HG02938 (cell line): ENCODE measurements around the gene MT1A.
A peak's percentile ranks its signal among the peaks of the same experiment; 100 is the strongest.

ENCODE experiments used
- ATAC-seq: cut with Tn5 transposase; IDR thresholded peaks from one replicate; pipeline ENCODE4 v1.9.1; 2021; ENCODE audit warnings: mild to moderate bottlenecking, moderate library complexity; ENCODE audit not compliant: unreplicated experiment

The MT1A gene

DNA sequence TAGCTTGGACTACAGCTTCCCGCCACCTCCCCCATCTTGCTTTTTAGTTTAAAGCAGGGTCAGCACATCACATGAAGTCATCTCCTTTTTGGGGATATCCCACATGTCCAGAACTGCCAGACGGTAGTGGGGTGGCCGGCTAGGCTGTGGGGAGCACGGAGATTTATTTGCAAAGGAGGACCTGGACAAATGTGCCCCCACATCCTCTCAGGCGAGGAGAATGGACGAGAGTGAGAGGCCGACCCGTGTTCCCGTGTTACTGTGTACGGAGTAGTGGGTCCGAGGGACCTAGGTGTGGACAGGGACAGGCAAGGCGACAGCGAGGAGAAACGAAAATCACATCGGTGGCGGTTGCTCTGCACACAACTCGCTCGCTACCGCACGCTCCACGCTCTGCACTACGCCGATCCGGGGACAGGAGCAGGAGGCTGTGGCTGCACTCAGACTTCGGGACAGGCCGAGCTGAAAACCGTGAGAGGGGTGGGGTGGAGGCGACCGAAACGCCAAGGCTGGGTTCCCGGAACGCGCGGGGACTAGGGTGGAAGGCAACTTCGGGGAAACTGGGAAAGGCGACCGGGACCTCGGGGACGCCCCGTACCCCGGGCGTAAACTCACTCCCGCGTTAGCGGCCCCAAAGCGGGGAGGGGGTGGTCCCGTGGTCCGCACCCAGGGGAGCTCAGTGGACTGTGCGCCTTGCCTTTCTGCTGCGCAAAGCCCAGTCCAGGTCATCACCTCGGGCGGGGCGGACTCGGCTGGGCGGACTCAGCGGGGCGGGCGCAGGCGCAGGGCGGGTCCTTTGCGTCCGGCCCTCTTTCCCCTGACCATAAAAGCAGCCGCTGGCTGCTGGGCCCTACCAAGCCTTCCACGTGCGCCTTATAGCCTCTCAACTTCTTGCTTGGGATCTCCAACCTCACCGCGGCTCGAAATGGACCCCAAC, at the start of gene MT1A:
Gene MT1A, plus strand, starts transcription at position 853 of the 937 bp plus-strand sequence. Its CDS starts 73 bp downstream, at position 926.
- no peak for ATAC-seq

DNA sequence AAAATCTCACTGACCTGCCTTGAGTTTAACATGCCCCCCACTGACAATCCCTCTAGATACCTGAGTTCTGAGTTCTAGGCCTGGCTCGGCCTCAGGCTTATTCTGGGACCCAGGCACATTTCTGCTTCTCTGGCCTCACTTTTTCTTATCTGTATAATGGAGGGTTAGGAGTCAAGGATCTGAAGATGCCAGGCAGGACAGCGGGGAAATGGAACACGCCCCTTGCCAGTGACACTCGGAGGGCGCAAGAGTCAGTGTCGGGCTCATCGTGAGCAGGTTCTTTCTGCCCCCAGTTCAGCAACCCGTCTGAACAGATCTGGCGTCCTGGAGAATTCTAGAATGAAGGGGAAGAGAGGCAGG, 49.7 kb upstream of the MT1A start:
- ATAC-seq = no peak

DNA sequence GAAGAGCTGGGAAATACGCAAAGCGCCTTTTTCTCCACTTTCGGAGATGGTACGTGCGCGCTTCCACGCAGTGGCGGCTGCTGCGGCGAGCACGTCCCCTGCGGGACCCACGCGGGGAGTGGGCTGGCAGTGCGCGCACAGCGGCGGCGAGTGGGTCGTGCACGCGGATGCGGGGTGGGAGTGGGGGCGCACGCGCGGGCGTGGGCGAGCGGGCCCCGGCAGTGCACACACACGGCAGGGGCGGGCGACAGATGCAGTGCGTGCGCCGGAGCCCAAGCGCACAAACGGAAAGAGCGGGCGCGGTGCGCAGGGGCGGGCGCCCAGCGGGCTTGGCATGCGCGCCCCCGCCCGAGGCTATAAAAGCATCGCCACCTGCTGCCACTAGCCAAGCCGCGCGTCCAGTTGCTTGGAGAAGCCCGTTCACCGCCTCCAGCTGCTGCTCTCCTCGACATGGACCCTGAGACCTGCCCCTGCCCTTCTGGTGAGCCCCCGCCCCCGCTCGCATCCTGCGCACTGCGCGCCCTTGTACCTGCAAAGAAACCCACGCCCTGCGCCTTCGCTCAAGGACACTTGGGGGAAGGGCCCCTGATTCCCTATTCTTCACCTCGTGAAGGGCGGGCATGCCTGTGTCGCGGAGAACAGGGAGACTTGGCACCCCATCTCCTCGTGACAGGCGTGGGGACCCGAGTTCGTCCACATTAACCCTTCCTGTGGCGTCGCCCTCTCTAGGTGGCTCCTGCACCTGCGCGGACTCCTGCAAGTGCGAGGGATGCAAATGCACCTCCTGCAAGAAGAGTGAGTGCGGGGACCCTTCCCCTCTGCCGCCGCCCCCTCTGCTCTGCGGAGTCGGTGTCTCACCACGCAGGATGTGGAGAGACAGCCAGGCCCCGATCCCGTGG, 49.1 kb upstream of the MT1A start, which contains the start of gene MT3:
Gene MT3, plus strand, starts transcription at position 388 of the 899 bp plus-strand sequence. Its CDS starts 63 bp downstream, at position 451.
- ATAC-seq = no peak

DNA sequence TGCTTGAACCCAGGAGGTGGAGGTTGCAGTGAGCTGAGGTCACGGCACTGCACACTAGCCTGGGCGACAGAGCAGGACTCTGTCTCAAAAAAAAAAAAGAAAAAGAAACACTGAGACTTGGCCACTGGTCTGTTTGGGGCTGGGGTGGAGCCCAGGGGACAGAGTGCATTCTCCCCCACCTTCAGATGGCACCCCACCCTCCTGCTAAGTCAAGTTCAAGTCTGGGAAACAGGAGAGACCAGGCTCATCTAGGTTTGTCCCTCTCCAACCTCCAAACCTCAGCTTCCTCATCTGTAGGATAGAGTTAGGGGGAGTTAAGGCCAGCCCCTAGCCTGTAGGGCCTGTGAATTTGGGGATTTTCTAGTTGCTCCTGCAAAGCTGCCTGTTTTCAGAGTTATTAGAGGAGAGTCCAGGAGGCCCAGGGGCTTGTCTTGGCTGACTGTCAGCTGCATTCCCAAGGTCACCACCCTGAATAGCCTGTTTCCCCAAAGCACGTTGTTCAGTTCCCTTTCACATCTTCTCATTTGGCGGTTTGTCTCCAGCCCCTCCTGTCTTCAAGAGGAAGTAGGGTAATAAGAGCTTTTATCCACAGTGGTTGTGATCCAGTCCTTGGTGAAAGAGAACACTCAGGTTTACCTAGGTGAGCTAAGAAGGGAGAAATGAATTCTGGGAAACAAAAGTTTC, 46.9 kb upstream of the MT1A start:
- ATAC-seq = no peak

DNA sequence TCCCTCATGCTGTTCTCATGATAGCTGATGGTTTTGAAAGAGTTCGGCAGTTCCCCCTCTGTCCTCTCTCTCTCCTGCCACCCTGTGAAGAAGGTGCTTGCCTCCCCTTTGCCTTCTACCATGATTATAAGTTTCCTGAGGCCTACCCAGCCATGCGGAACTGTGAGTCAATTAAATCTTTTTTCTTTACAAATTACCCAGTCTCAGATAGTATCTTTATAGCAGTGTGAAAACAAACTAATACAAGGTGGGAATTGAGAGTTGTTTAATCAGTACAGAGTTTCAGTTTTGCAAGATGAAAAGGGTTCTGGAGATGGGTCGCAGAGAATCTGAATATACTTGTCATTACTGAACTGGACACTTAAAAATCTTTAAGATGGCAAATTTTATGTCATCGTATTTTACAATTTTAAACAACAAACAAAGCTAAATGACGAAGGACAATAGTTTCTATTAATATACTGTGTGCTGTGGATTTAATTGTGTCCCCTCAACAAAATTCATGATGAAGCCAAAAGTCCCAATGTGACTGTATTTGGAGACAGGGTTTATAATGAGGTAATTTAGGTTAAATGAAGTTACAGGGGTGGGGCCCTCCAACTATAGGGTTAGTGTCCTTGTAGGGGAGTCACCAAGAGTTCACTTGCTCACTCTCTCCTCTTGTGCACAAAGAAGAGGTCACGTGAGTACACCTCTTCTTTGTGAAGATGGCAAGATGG, 44.7 kb upstream of the MT1A start:
- ATAC-seq = no peak

DNA sequence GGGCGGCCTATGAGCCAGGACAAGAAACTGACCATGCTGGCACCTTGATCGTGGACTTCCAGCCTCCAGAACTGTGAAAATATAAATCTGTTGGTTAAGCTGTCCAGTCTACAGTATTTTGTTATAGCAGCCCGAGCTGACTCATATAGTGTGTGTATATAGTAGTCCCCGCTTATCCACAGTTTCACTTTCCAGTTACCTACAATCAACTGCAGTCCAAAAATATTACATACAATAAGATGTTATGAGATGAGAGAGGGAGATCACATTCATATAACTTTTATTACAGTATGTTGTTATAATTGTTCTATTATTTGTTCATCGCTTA, 44.2 kb upstream of the MT1A start:
- ATAC-seq = no peak

DNA sequence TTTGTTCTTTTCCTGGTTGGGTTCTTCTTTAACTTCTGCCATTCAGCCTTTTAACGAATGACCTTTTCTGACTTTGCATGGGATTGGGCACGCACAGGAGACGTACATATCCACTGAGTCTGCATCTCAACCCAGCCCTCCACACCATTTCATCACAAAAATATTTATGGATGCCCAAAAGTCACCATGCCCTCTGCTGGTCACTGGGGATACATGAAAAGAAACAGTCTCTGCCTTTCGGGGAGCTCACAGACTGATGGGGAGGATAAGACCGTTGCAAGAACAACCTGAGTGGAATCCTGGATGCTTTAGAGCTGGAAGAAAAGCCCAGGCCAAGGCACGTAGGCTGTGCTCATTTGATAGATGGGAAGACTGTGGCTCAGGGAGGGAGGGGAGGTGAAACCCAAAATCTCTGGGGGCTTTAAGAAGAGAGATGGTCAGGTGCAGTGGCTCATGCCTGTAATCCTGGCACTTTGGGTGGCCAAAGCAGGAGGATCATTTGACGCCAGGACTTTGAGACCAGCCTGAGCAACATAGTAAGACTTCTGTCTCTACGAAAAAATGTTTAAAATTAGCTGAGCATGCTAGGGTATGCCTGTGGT, 38.0 kb upstream of the MT1A start:
- no peak for ATAC-seq

DNA sequence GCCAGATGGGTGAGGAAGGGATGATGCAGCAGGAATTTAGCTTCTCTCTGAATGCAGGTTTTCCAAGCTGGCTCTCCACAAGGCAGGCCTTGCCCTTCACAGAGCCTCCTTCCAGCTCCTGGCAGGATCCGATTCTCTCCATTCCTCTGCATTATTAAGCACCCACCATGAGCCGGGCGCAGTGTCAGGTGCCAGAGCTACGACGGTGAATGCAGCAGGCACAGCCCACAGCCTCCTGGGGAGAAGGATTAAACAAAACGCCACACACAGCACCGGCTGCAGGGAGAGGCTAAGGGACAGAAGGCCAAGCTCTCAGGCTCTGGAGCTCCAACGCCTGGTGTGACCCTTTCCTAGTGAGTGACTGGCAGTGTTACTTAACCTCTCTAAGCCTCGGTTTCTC, 37.1 kb upstream of the MT1A start:
- no peak for ATAC-seq

DNA sequence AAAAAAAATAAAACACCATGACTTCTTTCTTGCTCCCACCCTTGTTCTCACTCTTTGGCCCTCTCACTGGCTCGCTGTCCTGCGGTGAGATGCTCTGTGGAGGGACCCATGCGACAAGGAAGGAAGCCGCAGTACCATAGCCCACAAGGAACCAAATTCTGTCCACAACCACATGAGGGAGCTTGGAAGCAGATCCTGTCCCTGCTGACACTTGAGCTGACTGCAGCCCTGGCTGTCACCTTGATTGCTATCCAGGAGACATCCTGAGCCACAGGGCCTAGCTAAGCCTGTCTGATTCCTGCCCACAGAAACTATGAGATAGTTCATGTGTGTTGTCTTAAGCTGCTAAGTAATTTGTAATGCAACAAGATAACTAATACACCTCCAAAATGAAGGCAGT, 34.9 kb upstream of the MT1A start:
- no peak for ATAC-seq

DNA sequence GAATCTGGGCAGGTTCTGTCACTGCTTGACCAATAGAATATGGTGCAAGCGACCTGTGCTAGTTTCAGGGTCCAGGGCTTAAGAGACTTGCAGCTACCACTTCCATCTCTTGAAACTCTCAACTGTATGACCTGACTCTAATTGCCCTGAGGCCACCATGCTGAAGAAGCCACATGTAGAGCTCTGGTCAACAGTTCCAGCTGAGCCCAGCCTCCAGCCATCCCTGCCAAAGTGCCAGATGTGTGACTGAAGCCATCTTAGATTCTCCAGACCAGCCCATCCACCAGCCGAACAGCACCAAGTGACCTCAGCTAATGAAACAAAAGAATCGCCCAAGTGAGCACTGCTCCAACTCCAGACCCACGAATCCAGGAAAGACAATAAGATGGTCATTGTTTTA, 33.5 kb upstream of the MT1A start:
- ATAC-seq = no peak

DNA sequence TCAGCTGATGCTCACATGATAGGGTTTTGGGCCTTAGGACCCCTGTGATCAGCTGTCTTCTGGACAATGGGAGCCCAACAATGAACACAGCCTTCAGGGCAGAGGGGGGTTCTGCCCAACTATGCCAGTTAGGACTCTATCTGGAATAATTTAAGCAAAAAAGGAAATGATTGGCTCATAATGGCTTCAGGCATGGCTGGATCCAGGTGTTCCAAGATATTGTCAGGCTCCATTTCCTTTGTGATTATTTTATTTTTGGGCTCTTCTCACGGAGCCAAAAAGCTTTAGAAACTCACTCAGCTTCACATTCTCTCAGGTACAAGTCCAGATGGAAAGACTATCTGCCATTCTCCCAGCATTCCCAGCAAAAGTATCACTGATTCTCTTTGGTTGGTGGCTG, 33.0 kb upstream of the MT1A start:
- no peak for ATAC-seq

DNA sequence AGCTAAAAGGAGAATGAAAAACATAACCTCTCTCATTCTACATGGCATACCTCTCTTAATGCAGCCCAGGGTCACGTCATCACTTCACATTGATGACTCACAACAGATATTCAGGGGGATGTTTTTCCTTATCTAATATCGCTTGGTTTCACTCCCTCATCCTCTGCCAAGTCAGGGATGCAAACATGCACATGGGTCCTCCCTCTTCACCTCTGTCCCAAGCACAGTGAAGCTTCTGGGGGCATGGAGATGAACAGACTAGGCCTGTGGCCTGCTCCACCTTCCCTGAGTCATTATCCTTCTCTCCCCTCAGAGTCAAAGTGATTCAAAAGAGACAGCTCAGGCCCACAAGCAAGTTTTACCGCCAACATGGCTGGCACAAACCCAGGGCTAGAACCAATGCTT, 32.4 kb upstream of the MT1A start:
- no peak for ATAC-seq

DNA sequence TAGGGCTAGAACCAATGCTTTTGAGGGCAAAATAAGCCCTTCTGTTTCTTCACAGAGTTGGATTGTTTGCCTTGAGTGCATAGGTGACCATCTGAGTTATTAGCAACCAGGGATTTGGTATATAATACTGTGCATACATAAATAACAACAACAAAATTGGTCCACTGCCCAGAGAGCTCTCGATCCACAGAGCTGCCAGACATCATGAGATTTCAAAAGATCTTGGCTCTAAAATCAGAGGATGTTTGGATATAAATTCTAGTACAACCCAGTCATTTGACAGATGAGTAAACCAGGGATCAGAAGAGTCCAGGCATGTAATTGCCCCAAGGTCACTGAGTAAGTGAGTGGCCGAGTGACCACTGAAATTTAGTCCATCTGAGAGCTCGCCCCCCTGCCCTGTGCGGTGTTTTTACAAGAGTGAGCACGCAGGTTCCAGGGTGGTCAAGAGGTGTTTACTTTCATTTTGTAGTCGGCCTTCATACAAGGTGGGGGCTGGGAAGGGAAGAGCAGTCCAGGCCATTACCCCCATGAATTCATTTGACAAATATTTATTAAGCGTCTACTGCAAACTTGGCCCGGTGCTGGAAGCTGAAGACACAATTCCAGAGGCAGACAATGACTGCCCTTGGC, 31.9 kb upstream of the MT1A start:
- no peak for ATAC-seq

DNA sequence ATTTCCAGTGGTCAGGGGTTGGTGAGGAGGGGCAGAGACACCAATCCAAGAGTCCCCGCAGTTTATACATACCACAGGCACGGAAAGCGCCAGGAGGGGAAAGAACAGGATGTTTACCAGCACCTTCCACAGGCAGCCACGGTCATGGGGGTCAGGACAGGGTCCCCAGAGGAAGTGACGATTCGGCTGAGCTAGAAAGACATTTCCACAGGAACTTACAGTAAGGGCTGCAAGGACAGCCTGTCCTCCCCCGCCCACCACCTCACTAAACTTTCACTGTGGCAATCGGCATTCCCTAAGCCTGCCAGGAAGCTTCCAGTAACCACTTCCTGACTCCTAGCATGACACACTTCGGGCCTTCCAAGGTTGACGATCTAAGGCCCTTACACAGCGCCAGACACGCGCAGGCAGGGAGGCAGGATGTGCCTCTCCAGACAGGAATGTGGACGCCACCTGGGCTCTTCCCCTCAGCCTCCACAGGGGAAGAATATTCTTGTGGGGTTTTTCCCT, 31.3 kb upstream of the MT1A start:
- ATAC-seq = no peak

DNA sequence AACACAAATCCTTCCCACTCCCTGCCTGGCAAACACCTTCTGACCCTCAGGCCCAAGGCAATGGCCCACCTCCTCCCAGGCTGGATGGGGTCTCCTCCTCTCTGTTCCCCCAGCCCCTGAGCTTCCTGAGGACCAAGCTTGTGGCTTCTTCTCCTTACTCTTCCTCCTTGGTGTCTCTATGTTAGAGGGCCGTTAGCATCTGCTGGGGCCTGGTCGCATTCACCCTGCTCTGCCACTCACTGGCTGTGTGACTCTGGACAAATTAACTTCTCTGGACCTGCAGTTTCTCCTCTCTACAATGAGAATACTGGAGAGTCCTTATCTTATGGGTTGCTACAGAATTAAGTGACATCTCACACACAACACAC, 30.8 kb upstream of the MT1A start:
- no peak for ATAC-seq

DNA sequence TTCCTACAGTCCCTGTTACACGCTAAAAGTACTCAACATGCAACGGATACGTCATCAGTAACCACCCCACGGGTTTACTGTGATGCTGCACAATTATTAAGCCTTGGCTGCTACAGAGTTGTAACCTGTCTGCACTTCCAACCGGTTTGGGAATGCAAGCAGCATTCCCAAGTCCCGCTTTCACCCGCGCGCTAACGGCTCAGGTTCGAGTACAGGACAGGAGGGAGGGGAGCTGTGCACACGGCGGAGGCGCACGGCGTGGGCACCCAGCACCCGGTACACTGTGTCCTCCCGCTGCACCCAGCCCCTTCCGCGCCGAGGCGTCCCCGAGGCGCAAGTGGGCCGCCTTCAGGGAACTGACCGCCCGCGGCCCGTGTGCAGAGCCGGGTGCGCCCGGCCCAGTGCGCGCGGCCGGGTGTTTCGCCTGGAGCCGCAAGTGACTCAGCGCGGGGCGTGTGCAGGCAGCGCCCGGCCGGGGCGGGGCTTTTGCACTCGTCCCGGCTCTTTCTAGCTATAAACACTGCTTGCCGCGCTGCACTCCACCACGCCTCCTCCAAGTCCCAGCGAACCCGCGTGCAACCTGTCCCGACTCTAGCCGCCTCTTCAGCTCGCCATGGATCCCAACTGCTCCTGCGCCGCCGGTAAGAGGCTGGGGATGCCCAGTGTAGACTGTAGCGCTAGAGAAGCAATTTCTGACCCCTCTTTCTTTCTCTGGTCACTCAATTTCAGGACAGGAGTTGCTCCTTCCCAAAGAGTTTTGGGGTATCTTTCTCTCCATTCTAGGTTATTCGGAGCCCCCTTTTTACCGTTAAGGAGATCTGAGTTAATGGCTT, 30.2 kb upstream of the MT1A start, which contains the start of gene MT2A:
Gene MT2A, plus strand, starts transcription at position 542 of the 833 bp plus-strand sequence. Its CDS starts 72 bp downstream, at position 614.
- ATAC-seq = peak; percentile 77

DNA sequence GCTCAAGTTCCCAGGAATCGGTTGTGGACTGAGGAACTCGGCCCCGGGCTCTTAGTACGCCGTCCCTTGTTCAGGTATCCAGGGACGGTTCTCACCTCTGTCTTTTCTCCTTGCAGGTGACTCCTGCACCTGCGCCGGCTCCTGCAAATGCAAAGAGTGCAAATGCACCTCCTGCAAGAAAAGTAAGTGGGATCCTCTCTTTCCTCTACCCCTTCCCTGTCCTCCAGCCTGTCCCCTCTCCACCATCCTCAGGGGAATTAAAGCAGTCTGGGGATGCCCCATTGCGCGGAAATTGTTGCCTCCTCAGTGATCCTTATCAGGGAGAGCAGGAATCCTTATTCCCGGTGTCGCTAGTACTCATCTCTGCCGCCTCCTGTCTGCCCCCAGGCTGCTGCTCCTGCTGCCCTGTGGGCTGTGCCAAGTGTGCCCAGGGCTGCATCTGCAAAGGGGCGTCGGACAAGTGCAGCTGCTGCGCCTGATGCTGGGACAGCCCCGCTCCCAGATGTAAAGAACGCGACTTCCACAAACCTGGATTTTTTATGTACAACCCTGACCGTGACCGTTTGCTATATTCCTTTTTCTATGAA, 29.5 kb upstream of the MT1A start:
- ATAC-seq = no peak

DNA sequence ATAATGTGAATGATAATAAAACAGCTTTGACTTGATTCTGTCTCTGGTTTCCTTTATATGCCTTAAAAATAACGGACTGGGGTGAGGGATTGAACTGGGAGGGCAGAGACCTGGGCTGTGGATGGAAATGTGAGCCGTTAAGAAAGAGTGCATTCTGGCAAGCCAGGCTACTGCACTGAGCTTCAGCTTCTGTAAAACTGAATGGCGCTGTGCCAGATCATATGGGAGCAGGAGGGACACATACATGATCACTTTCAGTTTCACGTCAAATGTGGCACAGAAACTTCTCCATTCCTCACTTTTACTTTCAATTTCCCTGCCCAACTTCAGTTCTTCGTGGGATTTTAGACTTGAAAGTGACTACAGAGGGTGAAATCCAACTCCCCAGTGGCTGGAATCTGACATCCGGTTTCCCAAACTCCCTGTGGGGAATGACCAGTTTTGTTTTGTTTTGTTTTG, 29.0 kb upstream of the MT1A start:
- peak; percentile 43 for ATAC-seq
